NCI-H1417 treated with DMSO at 0.1 percent for 48 hours (cell line): Measurements from ENCODE around the gene FAM89A.
"Not testable (repeated sequence)": the region's sequence is repeated elsewhere in the genome, so short reads cannot be mapped to it uniquely, and the experiment has no call there.

Source experiments
- DNase-seq: peaks from one replicate; lab custom pipeline; 2025; lab: John Stamatoyannopoulos, UW

The FAM89A gene

GRCh38 chr1:231029841-231030240, 10.2 kb downstream of the FAM89A start:
- DNase-seq: no peak

- DNase-seq: not testable (repeated sequence)
These were observed 10.8 kb downstream of the FAM89A start for GRCh38 chr1:231029247-231029646.

GRCh38 chr1:231028682-231029081, 11.4 kb downstream of the FAM89A start:
- no peak for DNase-seq

- no peak for DNase-seq
These were observed 12.1 kb downstream of the FAM89A start for GRCh38 chr1:231027971-231028370.

GRCh38 chr1:231027136-231027925, 12.7 kb downstream of the FAM89A start:
- DNase-seq: no peak

GRCh38 chr1:231026576-231026975, 13.5 kb downstream of the FAM89A start:
- no peak for DNase-seq

GRCh38 chr1:231023150-231023549, 16.9 kb downstream of the FAM89A start:
- no peak for DNase-seq

GRCh38 chr1:231022543-231022942, 17.5 kb downstream of the FAM89A start:
- DNase-seq: not testable (repeated sequence)

- DNase-seq: no peak
These were observed 18.5 kb downstream of the FAM89A start for GRCh38 chr1:231021540-231022031.

GRCh38 chr1:231020816-231021215, 19.2 kb downstream of the FAM89A start:
- DNase-seq: no peak

- DNase-seq: no peak
These were observed 19.9 kb downstream of the FAM89A start for GRCh38 chr1:231020139-231020601.

- DNase-seq: no peak
These were observed 20.3 kb downstream of the FAM89A start for GRCh38 chr1:231019711-231020110.

GRCh38 chr1:231016966-231017365, 23.1 kb downstream of the FAM89A start:
- DNase-seq: no peak

- DNase-seq: no peak
These were observed 23.8 kb downstream of the FAM89A start for GRCh38 chr1:231016234-231016633.

GRCh38 chr1:231013391-231014015, 26.6 kb downstream of the FAM89A start:
- no peak for DNase-seq

- DNase-seq: no peak
These were observed 28.1 kb downstream of the FAM89A start for GRCh38 chr1:231011963-231012362.

GRCh38 chr1:231011360-231011759, 28.7 kb downstream of the FAM89A start:
- no peak for DNase-seq

GRCh38 chr1:231007535-231007934, 32.5 kb downstream of the FAM89A start:
- DNase-seq: not testable (repeated sequence)

GRCh38 chr1:231001892-231002291, 38.2 kb downstream of the FAM89A start:
- no peak for DNase-seq

- DNase-seq: no peak
These were observed 39.4 kb downstream of the FAM89A start for GRCh38 chr1:231000639-231001038.

GRCh38 chr1:231000201-231000600, 39.9 kb downstream of the FAM89A start:
- no peak for DNase-seq

GRCh38 chr1:230994860-230995259, 45.2 kb downstream of the FAM89A start:
- DNase-seq: no peak

GRCh38 chr1:230992100-230992774, 47.8 kb downstream of the FAM89A start:
- no peak for DNase-seq
